Neural crest cell (in vitro differentiated cells): ENCODE data around the gene MECR. TPM values are rescaled to one million over a fixed set of nuclear protein-coding genes. Genes with fewer than 3 reads are reported as not detected.
"Not testable (repeated sequence)": the region's sequence is repeated elsewhere in the genome, so short reads cannot be mapped to it uniquely, and the experiment has no call there.

Source experiments
- DNase-seq: peaks from one replicate; pipeline ENCODE4 v3.0.0; 2021; ENCODE audit warnings: low read depth, mixed read lengths, low spot score
- H3K27ac Mint-ChIP-seq: one replicate; pipeline ENCODE4 v1.8.0; 2021; ENCODE audit warnings: mild to moderate bottlenecking, mixed read lengths; ENCODE audit not compliant: unreplicated experiment
- H3K27me3 Mint-ChIP-seq: 2 replicates; pipeline ENCODE4 v1.8.0; 2021; ENCODE audit warnings: low read depth, mild to moderate bottlenecking, mixed read lengths
- H3K36me3 Mint-ChIP-seq: 2 replicates; pipeline ENCODE4 v1.8.0; 2021; ENCODE audit warnings: low read depth, mild to moderate bottlenecking, mixed read lengths
- H3K4me1 Mint-ChIP-seq: 2 replicates; pipeline ENCODE4 v1.8.0; 2021; ENCODE audit warnings: mixed read lengths
- H3K4me3 Mint-ChIP-seq: one replicate; pipeline ENCODE4 v1.8.0; 2021; ENCODE audit warnings: mild to moderate bottlenecking, mixed read lengths
- H3K9me3 Mint-ChIP-seq: 2 replicates; pipeline ENCODE4 v1.8.0; 2021; ENCODE audit warnings: mixed read lengths
- CTCF ChIP-seq: fragments of 200-600 bp; sonication (generic); conservative IDR thresholded peaks from 2 replicates; pipeline ENCODE4 v1.5.0; 2021; ENCODE audit warnings: antibody characterized with exemption, mild to moderate bottlenecking
- total RNA-seq: library from RNA; stranded (reverse); gene quantifications from 2 replicates; pipeline ENCODE4 v1.2.1, GENCODE V29; 2021

MECR gene
- total RNA-seq, 1 donor from 2014 or later, result 24.6 TPM

DNA sequence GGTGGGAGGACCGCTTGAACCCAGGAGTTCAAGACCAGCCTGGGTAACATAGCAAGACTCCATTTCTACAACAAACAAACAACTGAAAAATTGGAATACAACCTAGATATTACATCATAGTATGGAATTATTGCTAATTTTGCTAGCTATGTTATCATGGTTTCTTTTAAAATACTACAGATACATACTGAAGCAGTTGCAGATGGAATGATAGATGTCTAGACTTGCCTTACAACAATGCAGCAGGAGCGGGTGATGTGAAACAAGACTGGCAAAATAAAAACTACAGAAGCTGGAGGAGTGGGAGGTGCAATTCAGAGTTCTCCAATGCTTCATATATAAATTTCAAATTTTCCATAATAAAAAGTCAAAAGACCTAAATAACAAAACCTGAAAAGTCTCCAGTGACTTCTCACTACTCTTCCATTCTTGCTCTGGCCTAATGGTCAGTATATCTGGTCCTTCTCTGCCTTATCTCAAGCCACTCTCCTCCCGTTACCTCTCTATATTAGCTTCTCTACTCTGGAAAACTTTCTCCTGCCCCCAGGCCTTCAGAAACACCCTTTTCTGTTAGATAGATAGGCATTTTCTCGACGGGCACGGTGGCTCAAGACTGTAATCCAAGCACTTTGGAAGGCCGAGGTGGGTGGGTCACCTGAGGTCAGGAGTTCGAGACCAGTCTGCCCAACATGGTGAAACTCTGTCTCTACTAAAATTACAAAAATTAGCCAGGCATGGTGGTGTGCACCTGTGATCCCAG is 78.5 kb downstream of the MECR start:
- H3K27me3 Mint-ChIP-seq, result no peaks in the 10 kb centered on the region

GRCh38 chr1:29150346-29150745 is 80.4 kb downstream of the MECR start:
- not testable (repeated sequence) for H3K4me3 Mint-ChIP-seq, H3K9me3 Mint-ChIP-seq, H3K27ac Mint-ChIP-seq, H3K4me1 Mint-ChIP-seq, H3K27me3 Mint-ChIP-seq, DNase-seq
- H3K36me3 Mint-ChIP-seq, result peaks cover 43% of the 10 kb centered on the region

More for the DNA sequence above, 78.5 kb downstream of the MECR start:
- H3K27ac Mint-ChIP-seq, result no peak overlapping the region
- no peak overlapping the region for H3K4me3 Mint-ChIP-seq
- no peak for TF ChIP-seq CTCF
- H3K36me3 Mint-ChIP-seq, result peaks cover 40% of the 10 kb centered on the region
- H3K4me1 Mint-ChIP-seq, result peaks cover 8% of the 10 kb centered on the region
- DNase-seq, result no peak
- no peaks in the 10 kb centered on the region for H3K9me3 Mint-ChIP-seq

DNA sequence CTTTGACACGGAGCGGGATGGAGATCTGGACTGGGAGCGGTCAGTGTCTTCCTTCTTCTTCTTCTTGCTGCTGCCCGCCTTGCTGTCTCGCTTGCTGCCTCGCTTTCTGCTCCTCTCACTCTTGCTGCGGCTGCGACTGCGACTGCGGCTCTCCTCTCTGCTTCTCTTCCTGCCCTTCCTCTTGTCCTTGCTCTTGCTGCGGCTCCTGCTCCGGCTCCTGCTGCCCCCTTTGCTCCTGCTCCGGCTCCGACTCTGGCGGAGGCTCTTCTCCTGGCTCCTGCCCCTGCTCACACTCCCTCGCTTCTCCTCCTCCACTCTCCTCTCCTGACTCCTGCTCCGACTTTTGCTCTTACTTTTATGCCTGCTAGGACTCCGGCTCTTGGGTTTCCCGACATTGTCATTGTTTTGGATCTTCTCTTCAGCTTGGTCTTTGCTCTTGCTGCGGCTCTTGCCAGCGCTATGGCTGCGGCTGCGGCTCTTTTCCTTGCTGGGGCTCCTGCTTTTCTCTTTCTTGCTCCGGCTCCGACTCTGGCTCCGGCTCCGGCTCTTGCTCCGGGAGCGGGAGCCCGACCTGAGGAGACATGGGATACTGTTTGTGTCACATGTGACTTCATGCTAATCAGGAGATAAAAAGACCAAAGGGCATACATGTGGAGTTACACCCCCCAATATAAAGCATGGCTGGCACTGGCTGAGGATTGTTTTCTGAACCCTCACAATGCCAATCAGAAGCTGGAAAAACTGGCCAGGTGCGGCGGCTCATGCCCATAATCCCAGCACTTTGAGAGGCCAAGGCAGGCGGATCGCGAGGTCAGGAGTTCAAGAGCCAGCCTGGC is 81.9 kb downstream of the MECR start:
- no peak for TF ChIP-seq CTCF
- Mint-ChIP-seq H3K27me3 (no peaks in the 10 kb centered on the region), H3K4me1 (no peaks in the 10 kb centered on the region)

DNA sequence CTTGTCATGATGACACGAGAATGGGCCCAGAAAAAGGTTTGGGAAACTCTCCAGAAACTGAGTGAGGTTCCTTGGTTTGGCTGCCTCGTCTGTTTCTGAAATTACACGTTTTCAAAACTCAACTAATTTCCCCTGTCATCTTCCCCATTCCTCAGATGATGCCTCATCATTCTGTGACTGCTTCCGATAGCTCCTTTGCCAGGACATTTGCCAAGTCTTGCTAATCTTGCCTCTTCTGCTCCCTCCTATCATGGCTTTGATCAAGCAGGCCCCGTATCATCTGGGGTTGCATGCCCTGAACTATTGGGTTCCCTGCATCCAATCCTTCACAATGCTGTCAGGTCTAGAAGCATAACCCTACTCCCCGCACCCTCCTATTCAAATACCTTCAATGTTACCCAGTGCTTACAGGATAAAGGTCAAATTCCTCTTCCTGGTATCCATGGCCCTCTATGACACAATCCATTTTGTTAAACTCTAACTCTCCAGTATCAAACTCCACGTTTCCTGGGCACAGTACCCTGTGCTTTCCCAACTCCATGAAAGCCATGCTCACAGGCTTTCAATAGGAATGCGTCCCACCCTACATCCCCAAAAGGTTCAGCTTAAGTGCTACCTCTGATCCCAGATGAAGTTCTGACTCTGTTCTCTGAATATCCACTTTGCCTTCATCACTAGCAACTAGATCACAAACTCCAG is 84.8 kb downstream of the MECR start:
- Mint-ChIP-seq H3K4me1 (no peaks in the 10 kb centered on the region), H3K27me3 (no peaks in the 10 kb centered on the region), H3K4me3 (no peak overlapping the region), H3K36me3 (peaks cover 47% of the 10 kb centered on the region), H3K27ac (peak overlapping the region; percentile 31), H3K9me3 (no peaks in the 10 kb centered on the region)
- no peak for TF ChIP-seq CTCF
- no peak for DNase-seq

More for the DNA sequence above, 81.9 kb downstream of the MECR start:
- H3K9me3 Mint-ChIP-seq, result no peaks in the 10 kb centered on the region
- H3K27ac Mint-ChIP-seq, result peak overlapping the region; percentile 2
- H3K4me3 Mint-ChIP-seq, result no peak overlapping the region
- H3K36me3 Mint-ChIP-seq, result peaks cover 42% of the 10 kb centered on the region
- no peak for DNase-seq

DNA sequence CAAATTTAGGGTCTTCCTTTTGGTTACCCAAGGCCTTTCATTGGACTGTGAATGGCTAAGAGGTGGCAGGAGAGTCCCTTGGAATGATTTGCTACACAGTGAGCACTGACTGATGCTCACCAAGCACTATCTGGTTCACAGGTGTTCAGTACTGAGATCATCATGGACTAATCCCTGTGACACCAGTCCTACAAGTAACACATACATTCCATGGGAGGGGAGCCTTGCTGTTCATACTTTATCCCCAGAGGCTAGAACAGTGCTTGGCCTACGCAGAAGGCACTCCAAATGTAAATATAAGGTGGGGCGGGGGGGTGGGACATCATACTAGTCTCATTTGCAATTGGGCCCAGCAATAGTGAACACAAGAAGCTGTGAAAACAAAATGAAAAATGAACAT is 86.6 kb downstream of the MECR start:
- H3K27ac Mint-ChIP-seq, result no peak overlapping the region
- no peaks in the 10 kb centered on the region for H3K27me3 Mint-ChIP-seq
- peaks cover 37% of the 10 kb centered on the region for H3K36me3 Mint-ChIP-seq
- no peaks in the 10 kb centered on the region for H3K9me3 Mint-ChIP-seq
- H3K4me1 Mint-ChIP-seq, result no peaks in the 10 kb centered on the region
- DNase-seq, result no peak
- no peak overlapping the region for H3K4me3 Mint-ChIP-seq
- no peak for TF ChIP-seq CTCF
